T-helper 1 cell treated with Interleukin-12 subunit alpha and Interleukin-12 subunit beta and Interleukin-4 antibody, amounts not matched to agents 30 ng/mL and 1 ng/mL, for 36 hours (primary cell): Measurements from ENCODE around the gene MKKS. TPM values are rescaled to one million over a fixed set of nuclear protein-coding genes. Genes with fewer than 3 reads are reported as not detected.

Experiments
- intact Hi-C: fragments of 100-400 bp; cut with micrococcal nuclease; formaldehyde crosslinking; loops from one replicate; pipeline ENCODE4 v1.15.1; 2024
- total RNA-seq: library from RNA; stranded (reverse); gene quantifications from 2 replicates; pipeline ENCODE4 v1.2.3, GENCODE V29; 2022

The MKKS gene
- total RNA-seq, 1 donor from 2014 or later = 7.3 TPM

DNA sequence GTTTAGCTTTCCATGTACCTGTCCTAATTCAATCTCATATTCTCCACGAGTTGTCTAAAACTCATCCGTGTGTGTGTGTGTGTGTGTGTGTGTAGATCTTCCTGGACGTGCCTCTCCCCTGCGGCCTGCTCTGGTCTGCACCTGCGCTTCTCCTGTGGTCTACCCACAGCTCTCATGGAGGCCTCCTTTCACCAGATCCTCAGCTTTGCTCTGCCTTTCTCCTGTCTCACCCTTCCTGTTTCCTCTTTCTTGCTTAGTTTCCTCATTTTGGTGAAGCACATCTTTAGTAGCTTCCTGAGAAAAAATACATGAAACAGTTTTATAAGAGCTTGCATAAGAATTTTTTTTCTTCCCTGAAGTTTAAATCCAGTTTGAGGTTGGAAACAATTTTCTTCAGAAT, 19.2 kb upstream of the MKKS start:
- intact Hi-C loops = no loop called here

GRCh38 chr20:10449270-10449669, 15.2 kb upstream of the MKKS start:
- intact Hi-C loops = no loop called here

- intact Hi-C loops = no loop called here
Observed at GRCh38 chr20:10448270-10449156, 14.5 kb upstream of the MKKS start.

DNA sequence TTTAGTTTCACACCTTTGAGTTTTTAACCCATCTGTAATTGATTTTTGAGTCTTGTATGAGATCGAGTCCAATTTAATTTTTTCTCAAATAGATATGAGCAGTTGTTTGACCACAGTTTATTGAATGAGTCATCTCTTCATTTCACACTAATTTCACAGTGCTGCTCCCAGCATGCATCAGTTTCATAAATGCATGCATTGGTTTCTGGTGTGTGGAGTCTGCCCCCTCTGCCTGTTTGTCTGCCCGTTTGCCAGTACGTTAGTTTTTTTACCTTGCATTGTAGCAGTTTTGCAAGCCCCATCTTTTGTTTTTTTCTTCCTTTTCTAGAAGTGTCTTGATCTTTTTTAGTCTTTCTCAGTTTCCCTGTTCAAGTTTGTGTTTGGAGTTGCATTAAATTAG, 13.0 kb upstream of the MKKS start:
- intact Hi-C loops = loop anchor here (1.0 kb wide), 1 partner anchor 12 kb away; the partner anchor contains the start of gene SLX4IP

DNA sequence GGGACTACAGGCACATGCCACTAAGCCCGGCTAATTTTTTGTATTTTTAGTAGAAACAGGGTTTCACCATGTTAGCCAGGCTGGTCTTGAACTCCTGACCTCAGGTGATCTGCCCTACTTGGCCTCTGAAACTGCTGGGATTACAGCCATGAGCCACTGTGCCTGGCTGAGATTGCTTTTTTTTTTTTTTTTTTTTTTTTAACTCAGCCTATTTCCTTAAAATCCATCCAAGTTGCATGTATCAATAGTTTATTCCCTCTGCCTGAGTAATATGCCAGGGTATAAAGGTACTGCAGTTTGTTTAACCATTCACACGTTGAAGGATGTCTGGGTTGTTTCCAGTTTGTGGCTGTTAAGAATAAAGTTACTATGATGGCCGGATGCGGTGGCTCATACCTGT, 11.7 kb upstream of the MKKS start:
- intact Hi-C loops = no loop called here

- intact Hi-C loops = no loop called here
Observed at GRCh38 chr20:10443936-10444335, 9.9 kb upstream of the MKKS start.

- intact Hi-C loops = no loop called here
Observed at GRCh38 chr20:10438217-10438616, 4.2 kb upstream of the MKKS start.

- intact Hi-C loops = no loop called here
Observed at GRCh38 chr20:10436053-10436699, 2.2 kb upstream of the MKKS start.

DNA sequence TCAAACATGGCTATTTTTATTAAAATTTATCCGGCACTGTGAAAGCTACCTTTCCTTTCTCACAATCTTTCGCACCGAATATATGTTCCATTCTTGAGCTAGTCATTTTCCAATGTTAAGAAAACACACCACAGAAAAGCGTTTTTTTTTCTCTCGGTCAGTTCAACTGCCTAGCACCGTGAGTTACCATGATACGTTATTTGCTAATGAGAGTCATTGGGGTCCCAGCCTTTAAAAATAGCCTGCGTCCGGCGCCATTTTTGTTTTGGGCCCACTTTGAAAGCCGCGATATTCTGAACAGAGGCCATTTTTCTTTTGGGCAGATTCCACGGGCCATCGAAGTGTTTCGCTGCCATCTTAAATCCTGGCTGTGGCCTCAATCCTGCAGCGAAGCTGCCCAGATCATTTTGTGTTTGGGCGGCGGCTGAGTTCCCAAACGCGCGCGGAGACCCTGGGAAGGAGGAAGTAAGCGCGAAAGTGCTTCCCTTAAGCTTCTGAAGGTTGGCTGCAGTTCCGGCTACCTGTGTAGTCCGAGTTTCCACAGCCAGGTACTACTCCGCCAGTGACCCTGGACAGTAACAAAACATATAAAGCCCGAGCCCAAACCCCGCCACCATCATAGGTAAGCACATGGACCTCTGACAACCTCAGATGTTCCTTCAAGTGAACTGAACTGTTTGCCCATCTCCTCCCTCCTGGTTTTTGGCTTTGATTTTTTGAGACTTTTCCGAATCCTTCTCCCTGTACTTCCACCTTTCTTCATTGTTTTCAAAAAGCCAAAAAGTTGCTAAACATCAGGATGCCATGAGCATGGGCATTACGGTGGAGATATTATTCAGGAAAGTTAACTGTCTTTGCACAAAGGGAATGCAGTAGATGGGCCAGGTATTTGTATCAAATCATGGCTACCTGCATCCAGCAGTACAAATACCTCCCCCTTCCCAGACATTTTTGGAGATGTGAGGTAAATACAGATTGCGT, 1.1 kb upstream of the MKKS start, which contains the start of gene SLX4IP:
Gene SLX4IP (plus strand): TSS at position 474 of the 981 bp plus-strand sequence. CDS start 22,900 bp downstream, outside the sequence.
- intact Hi-C loops = loop anchor here (1.0 to 5.0 kb wide), 10 partner anchors 12 to 1457 kb away; partner anchors contain the start of gene SNAP25

DNA sequence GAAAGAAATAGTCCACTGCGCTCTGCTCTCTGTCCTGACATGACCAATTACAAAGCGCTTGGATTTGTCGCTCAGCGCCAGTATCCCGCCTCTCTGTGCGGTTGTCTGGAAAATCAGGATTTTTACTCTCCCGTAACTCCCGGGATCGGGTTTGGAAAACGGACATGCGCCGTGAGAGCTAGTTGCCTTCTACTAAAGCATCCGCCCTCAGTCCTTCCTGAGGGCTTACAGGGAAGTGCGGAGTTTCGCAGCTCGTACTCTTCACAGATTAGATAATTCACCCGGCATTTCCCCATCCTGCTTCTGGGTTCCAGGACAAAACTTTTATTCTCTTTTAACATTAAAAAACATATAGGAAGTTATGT, 427 bp upstream of the MKKS start:
- intact Hi-C loops = loop anchor here (1.0 to 5.0 kb wide), 6 partner anchors 66 to 1458 kb away; partner anchors contain the start of gene SNAP25

DNA sequence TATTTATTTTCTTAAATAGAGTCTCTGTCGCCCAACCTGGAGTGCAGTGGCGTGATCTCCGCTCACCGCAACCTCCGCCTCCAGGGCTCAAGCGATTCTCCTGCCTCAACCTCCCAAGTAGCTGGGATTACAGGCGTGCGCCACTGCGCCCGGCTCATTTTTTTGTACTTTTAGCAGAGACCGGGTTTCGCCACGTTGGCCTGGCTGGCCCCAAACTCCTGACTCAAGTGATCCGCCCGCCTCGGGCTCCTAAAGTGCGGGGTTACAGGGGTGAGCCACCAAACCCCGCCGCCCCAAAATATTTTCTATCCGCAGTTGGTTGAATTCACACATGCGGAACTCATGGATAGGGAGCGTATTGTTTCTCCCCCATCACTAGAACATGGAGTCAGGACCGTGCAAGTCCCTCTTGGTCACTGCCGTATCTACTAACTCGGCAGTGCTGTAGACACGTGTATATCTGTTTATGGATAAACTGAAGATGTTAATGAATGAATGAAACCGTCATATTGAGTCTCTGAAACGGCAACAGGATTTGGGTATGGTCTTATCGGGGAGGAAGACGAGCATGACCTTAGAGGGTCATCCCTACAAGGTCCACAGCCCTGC, 904 bp downstream of the MKKS start:
- intact Hi-C loops = loop anchor here (5.0 kb wide), 1 partner anchor 1459 kb away; no protein-coding TSS in a partner anchor

GRCh38 chr20:10432079-10432478, 1.9 kb downstream of the MKKS start:
- intact Hi-C loops = loop anchor here (5.0 kb wide), 1 partner anchor 1460 kb away; no protein-coding TSS in a partner anchor

DNA sequence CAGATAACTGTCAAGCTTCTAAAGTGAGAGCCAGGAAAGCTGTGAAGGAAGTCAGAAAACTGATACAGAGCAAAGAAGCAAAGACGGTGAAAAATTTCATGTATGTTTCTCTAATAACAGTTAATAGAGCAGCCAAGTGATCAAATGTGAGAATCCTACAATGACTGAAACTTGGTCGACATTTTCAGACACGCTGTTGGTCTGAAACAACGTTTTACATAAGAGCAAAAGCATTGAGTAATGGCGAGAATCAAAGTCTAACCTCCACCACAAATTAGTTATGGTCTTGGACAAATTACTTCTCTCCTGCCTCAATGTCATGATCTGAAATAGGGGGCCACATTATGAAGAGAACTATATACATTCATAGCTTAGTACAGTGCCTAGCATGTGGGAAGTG, 3.3 kb downstream of the MKKS start:
- intact Hi-C loops = loop anchor here (5.0 kb wide), 1 partner anchor 1462 kb away; no protein-coding TSS in a partner anchor

- intact Hi-C loops = loop anchor here (5.0 to 10.0 kb wide), 2 partner anchors 335 to 1462 kb away; no protein-coding TSS in a partner anchor
Observed at GRCh38 chr20:10430000-10430466, 4.0 kb downstream of the MKKS start.

- intact Hi-C loops = loop anchor here (10.0 kb wide), 1 partner anchor 335 kb away; no protein-coding TSS in a partner anchor
Observed at GRCh38 chr20:10429443-10429981, 4.5 kb downstream of the MKKS start.

DNA sequence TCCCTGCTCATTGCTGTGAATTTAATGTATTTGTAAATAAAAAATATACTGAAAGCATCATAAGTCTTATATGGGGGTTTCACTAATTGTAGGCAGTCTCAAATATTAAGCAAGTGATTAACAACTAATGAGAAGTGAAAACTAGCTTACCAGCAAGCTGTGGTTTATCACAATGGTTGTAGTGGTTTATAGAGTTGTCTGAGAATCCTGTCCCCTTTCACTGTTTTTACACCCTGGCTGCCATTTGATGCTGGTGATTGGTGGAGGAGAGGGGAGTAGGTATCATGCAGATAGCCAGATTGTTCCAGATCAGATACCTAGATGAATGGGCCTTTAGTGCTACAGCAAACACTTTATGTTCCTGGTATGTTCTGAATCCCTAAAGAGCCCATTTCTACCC, 6.0 kb downstream of the MKKS start:
- intact Hi-C loops = loop anchor here (10.0 kb wide), 1 partner anchor 333 kb away; no protein-coding TSS in a partner anchor

GRCh38 chr20:10427060-10427692, 6.8 kb downstream of the MKKS start:
- intact Hi-C loops = loop anchor here (1.0 to 10.0 kb wide), 5 partner anchors 111 to 810 kb away; partner anchors contain the start of gene SNAP25

GRCh38 chr20:10423735-10424134, 10.3 kb downstream of the MKKS start:
- intact Hi-C loops = loop anchor here (10.0 kb wide), 1 partner anchor 329 kb away; no protein-coding TSS in a partner anchor

DNA sequence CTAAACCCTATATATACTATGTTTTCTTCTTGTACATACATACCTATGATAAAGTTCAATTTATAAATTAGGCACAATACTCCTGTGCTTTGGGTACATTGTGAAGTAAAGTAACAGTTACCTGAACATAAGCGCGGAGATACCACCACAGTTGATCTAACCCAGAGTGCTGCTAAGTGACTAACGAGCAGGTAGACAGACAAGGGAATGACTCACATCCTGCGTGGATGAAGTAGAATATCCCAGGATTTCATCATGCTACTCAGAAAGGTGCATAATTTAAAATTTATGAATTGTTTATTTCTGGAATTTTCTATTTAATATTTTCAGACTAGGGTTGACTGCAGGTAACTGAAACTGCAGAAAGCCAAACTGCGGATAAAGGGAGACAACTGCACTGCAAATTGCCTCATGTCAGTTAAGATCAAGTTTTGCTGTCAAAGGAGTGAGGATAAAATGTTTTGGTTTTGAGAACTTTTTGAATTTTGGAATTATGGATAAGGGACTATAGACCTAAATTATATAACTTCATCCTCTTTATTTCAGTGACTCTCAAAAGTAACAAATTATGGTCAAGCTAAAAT, 14.4 kb downstream of the MKKS start:
- intact Hi-C loops = loop anchor here (10.0 kb wide), 1 partner anchor 325 kb away; no protein-coding TSS in a partner anchor
